ENCODE results near the gene KITLG. TPM values are rescaled to one million over a fixed set of nuclear protein-coding genes. Genes with fewer than 3 reads are reported as not detected.

Gene KITLG
- total RNA-seq, 1 donor from 2014 or later: 21.7 TPM

DNA sequence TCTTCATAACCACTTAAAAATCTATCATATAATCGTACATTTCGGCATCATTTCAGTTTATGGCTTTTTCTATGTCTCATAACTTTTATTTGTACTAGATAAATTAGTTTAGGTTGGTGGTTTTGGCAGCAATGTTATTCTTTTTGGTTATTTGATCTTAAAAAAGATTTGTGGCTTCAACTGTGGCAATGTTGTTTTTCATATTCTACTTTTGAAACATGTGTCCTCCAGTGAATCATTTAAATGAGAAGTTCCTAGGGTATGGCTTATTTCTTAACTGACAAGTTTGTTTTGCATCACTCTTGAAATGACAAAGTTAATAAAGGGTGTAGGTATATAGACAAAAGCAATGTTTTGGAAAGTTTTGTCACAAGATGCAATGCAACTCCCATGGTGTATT, 11.1 kb upstream of the KITLG start:
- TF ChIP-seq CTCF (IDR thresholded peaks at IDR 0.05; ENCODE audit: insufficient read depth, low read depth, low read length) (no peak), EZH2 (IDR thresholded peaks at IDR 0.05; ENCODE audit: insufficient read depth, low read length) (no peak)
- Mint-ChIP-seq H3K36me3 (ENCODE audit: low read depth, unreplicated experiment) (no peaks in the 10 kb centered on the region), H3K27me3 (ENCODE audit: low read depth, unreplicated experiment) (no peaks in the 10 kb centered on the region)

GRCh38 chr12:88590851-88591250, 10.6 kb upstream of the KITLG start:
- FAIRE-seq: peak; percentile 43
- Histone ChIP-seq H3K4me2 (ENCODE audit: low read length) (no peak overlapping the region), H3K79me2 (ENCODE audit: insufficient read depth, low read length) (no peaks in the 10 kb centered on the region), H3K4me3 (ENCODE audit: insufficient read depth, low read depth, low read length) (no peak overlapping the region), H3K36me3 (ENCODE audit: insufficient read depth, low read length) (no peaks in the 10 kb centered on the region), H3K27me3 (ENCODE audit: insufficient read depth, low read length) (no peaks in the 10 kb centered on the region), H2AFZ (ENCODE audit: low read depth, low read length) (no peak overlapping the region), H4K20me1 (ENCODE audit: insufficient read depth, low read length) (no peaks in the 10 kb centered on the region), H3K4me1 (ENCODE audit: insufficient read depth, low read length) (no peaks in the 10 kb centered on the region), H3K9ac (ENCODE audit: low read length) (no peak overlapping the region), H3K27ac (ENCODE audit: low read depth, low read length) (no peak overlapping the region), H3K9me3 (ENCODE audit: insufficient read depth, low read depth, low read length) (peaks cover 3% of the 10 kb centered on the region)
- no peaks in the 10 kb centered on the region for H3K4me1 Mint-ChIP-seq (ENCODE audit: low read depth, unreplicated experiment)
- DNase-seq (ENCODE audit: low read depth): peak; percentile 56
- peaks cover 10% of the 10 kb centered on the region for H3K9me3 Mint-ChIP-seq (ENCODE audit: unreplicated experiment)
- no peak overlapping the region for H3K27ac Mint-ChIP-seq (ENCODE audit: unreplicated experiment)
- TF ChIP-seq CTCF (IDR thresholded peaks at IDR 0.05; ENCODE audit: insufficient read depth, low read depth, low read length) (no peak), EZH2 (IDR thresholded peaks at IDR 0.05; ENCODE audit: insufficient read depth, low read length) (no peak)
- no peaks in the 10 kb centered on the region for H3K27me3 Mint-ChIP-seq (ENCODE audit: low read depth, unreplicated experiment)
- no peak overlapping the region for H3K4me3 Mint-ChIP-seq (ENCODE audit: unreplicated experiment)
- peaks cover 1% of the 10 kb centered on the region for H3K36me3 Mint-ChIP-seq (ENCODE audit: low read depth, unreplicated experiment)

More for the DNA sequence above, 11.1 kb upstream of the KITLG start:
- Histone ChIP-seq H3K4me1 (ENCODE audit: insufficient read depth, low read length) (no peaks in the 10 kb centered on the region), H3K9me3 (ENCODE audit: insufficient read depth, low read depth, low read length) (peaks cover under 1% of the 10 kb centered on the region), H3K4me3 (ENCODE audit: insufficient read depth, low read depth, low read length) (no peak overlapping the region), H2AFZ (ENCODE audit: low read depth, low read length) (no peak overlapping the region), H3K27ac (ENCODE audit: low read depth, low read length) (no peak overlapping the region), H3K27me3 (ENCODE audit: insufficient read depth, low read length) (no peaks in the 10 kb centered on the region), H4K20me1 (ENCODE audit: insufficient read depth, low read length) (no peaks in the 10 kb centered on the region), H3K4me2 (ENCODE audit: low read length) (no peak overlapping the region), H3K9ac (ENCODE audit: low read length) (no peak overlapping the region), H3K36me3 (ENCODE audit: insufficient read depth, low read length) (no peaks in the 10 kb centered on the region), H3K79me2 (ENCODE audit: insufficient read depth, low read length) (no peaks in the 10 kb centered on the region)
- DNase-seq (ENCODE audit: low read depth) (peak; percentile 52), FAIRE-seq (no peak)
- Mint-ChIP-seq H3K27ac (ENCODE audit: unreplicated experiment) (no peak overlapping the region), H3K4me3 (ENCODE audit: unreplicated experiment) (no peak overlapping the region), H3K4me1 (ENCODE audit: low read depth, unreplicated experiment) (no peaks in the 10 kb centered on the region), H3K9me3 (ENCODE audit: unreplicated experiment) (peaks cover 8% of the 10 kb centered on the region)

DNA sequence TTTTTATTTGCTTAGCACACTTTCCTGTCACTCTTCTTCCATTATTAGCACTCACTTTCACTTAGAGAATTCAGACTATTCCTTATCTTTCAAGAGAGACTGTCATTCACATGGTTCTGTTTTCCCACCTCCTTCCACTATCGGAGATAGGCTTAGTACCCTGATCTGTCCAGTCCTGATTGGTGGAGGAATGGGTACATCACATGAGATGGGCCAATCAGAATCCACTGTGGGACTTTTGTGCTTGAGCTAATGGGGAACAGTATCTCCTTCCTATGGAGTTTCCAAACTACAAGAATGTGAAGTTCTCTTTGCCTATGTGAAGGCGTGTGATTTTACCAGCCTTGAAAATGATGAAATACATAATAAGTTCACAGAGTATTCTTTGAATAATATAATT, 4.8 kb upstream of the KITLG start:
- H3K27ac ChIP-seq (ENCODE audit: low read depth, low read length): no peak overlapping the region
- Mint-ChIP-seq H3K4me1 (ENCODE audit: low read depth, unreplicated experiment) (peaks cover 2% of the 10 kb centered on the region), H3K27me3 (ENCODE audit: low read depth, unreplicated experiment) (no peaks in the 10 kb centered on the region), H3K36me3 (ENCODE audit: low read depth, unreplicated experiment) (peaks cover 4% of the 10 kb centered on the region), H3K9me3 (ENCODE audit: unreplicated experiment) (peaks cover 11% of the 10 kb centered on the region), H3K4me3 (ENCODE audit: unreplicated experiment) (no peak overlapping the region), H3K27ac (ENCODE audit: unreplicated experiment) (no peak overlapping the region)
- H3K36me3 ChIP-seq (ENCODE audit: insufficient read depth, low read length): no peaks in the 10 kb centered on the region
- H3K4me2 ChIP-seq (ENCODE audit: low read length): no peak overlapping the region
- no peak overlapping the region for H3K4me3 ChIP-seq (ENCODE audit: insufficient read depth, low read depth, low read length)
- no peaks in the 10 kb centered on the region for H4K20me1 ChIP-seq (ENCODE audit: insufficient read depth, low read length)
- H2AFZ ChIP-seq (ENCODE audit: low read depth, low read length): no peak overlapping the region
- peaks cover 7% of the 10 kb centered on the region for H3K9me3 ChIP-seq (ENCODE audit: insufficient read depth, low read depth, low read length)
- no peak for FAIRE-seq
- peaks cover 1% of the 10 kb centered on the region for H3K79me2 ChIP-seq (ENCODE audit: insufficient read depth, low read length)
- no peaks in the 10 kb centered on the region for H3K27me3 ChIP-seq (ENCODE audit: insufficient read depth, low read length)
- H3K4me1 ChIP-seq (ENCODE audit: insufficient read depth, low read length): peaks cover 5% of the 10 kb centered on the region
- no peak for DNase-seq (ENCODE audit: low read depth)
- H3K9ac ChIP-seq (ENCODE audit: low read length): no peak overlapping the region
- TF ChIP-seq EZH2 (IDR thresholded peaks at IDR 0.05; ENCODE audit: insufficient read depth, low read length) (no peak), CTCF (IDR thresholded peaks at IDR 0.05; ENCODE audit: insufficient read depth, low read depth, low read length) (no peak)

All from astrocyte (in vitro differentiated cells and primary cell).